WI38 (cell line): ENCODE data around the gene MAN2A2.

ENCODE experiments used
- H3K4me3 ChIP-seq: 2 replicates; pipeline ENCODE4 v1.5.1; 2011; ENCODE audit warnings: low read depth, mild to moderate bottlenecking, control low read depth, low read length
- CTCF ChIP-seq: IDR thresholded peaks from 2 replicates; pipeline ENCODE4 v1.5.1; 2012; ENCODE audit warnings: low read depth, mild to moderate bottlenecking, control low read depth, low read length

The MAN2A2 gene

GRCh38 chr15:90902840-90903732 is at the start of gene MAN2A2:
Gene MAN2A2 (plus strand): TSS chr15:90903302. CDS start chr15:90904208, 906 bp downstream.
- H3K4me3 ChIP-seq, result peak within 1 kb of the TSS; percentile 76
- TF ChIP-seq CTCF, result no peak

- H3K4me3 ChIP-seq, result no peak overlapping the region
- TF ChIP-seq CTCF, result no peak
Observed at GRCh38 chr15:90855139-90855538, 48.0 kb upstream of the MAN2A2 start.

GRCh38 chr15:90857337-90857736 is 45.8 kb upstream of the MAN2A2 start:
- TF ChIP-seq CTCF, result no peak

GRCh38 chr15:90857883-90858443 is 45.1 kb upstream of the MAN2A2 start:
- H3K4me3 ChIP-seq, result no peak overlapping the region
- TF ChIP-seq CTCF, result no peak

More at GRCh38 chr15:90857337-90857736, 45.8 kb upstream of the MAN2A2 start:
- H3K4me3 ChIP-seq, result no peak overlapping the region

- H3K4me3 ChIP-seq, result no peak overlapping the region
- no peak for TF ChIP-seq CTCF
Observed at GRCh38 chr15:90859234-90860131, 43.6 kb upstream of the MAN2A2 start.

- H3K4me3 ChIP-seq, result no peak overlapping the region
- TF ChIP-seq CTCF, result no peak
Observed at GRCh38 chr15:90860450-90860849, 42.7 kb upstream of the MAN2A2 start.
